Smooth muscle cell (in vitro differentiated cells): ENCODE results near the gene CHST1. TPM values are rescaled to one million over a fixed set of nuclear protein-coding genes. Genes with fewer than 3 reads are reported as not detected.

ENCODE experiments used
- DNase-seq: peaks from one replicate; lab custom pipeline; 2025; ENCODE audit not compliant: unreplicated experiment; lab: John Stamatoyannopoulos, UW
- H2AFZ ChIP-seq: fragments of 200-600 bp; sonication (generic); 2 replicates; pipeline ENCODE4 v1.6.0; 2016; ENCODE audit warnings: antibody characterized with exemption, low read depth, mild to moderate bottlenecking
- H3F3A ChIP-seq: fragments of 200-600 bp; sonication (generic); 2 replicates; pipeline ENCODE4 v1.6.0; 2017; ENCODE audit warnings: antibody characterized with exemption, low read depth
- H3K27ac ChIP-seq: fragments of 200-600 bp; sonication (generic); 2 replicates; pipeline ENCODE4 v1.5.1; 2016; ENCODE audit warnings: low read depth, mild to moderate bottlenecking
- H3K27me3 ChIP-seq: fragments of 200-600 bp; sonication (generic); 2 replicates; pipeline ENCODE4 v1.6.1; 2016; ENCODE audit warnings: low read depth, mild to moderate bottlenecking
- H3K36me3 ChIP-seq: fragments of 200-600 bp; sonication (generic); 2 replicates; pipeline ENCODE4 v1.5.1; 2016; ENCODE audit warnings: low read depth
- H3K4me1 ChIP-seq: fragments of 200-600 bp; sonication (generic); 2 replicates; pipeline ENCODE4 v1.5.1; 2016; ENCODE audit warnings: low read depth
- H3K4me2 ChIP-seq: fragments of 200-600 bp; sonication (generic); 2 replicates; pipeline ENCODE4 v1.6.0; 2016; ENCODE audit warnings: mild to moderate bottlenecking
- H3K4me3 ChIP-seq: fragments of 200-600 bp; sonication (generic); 2 replicates; pipeline ENCODE4 v1.5.1; 2016; ENCODE audit warnings: mild to moderate bottlenecking
- H3K79me2 ChIP-seq: fragments of 200-600 bp; sonication (generic); 2 replicates; pipeline ENCODE4 v1.6.0; 2016; ENCODE audit warnings: low read depth, mild to moderate bottlenecking
- H3K9ac ChIP-seq: fragments of 200-600 bp; sonication (generic); 2 replicates; pipeline ENCODE4 v1.6.0; 2016; ENCODE audit warnings: low read depth
- H3K9me3 ChIP-seq: fragments of 200-600 bp; sonication (generic); replicated peaks from 2 replicates; pipeline ENCODE4 v1.5.1; 2016; ENCODE audit warnings: low read depth
- H4K20me1 ChIP-seq: fragments of 200-600 bp; sonication (generic); 2 replicates; pipeline ENCODE4 v1.6.0; 2016; ENCODE audit warnings: low read depth
- WGBS: methylation state at CpG from one replicate; pipeline ENCODE4 v1.1.7; 2016; ENCODE audit warnings: low lambda C conversion rate; 5-methylcytosine and 5-hydroxymethylcytosine counted together
- polyA plus RNA-seq: library from polyadenylated mRNA; unstranded; fragments of >200 nt; fragmentation: Nextera tagmentation; extraction: Ambion mirVana; gene quantifications from 2 replicates; pipeline ENCODE4 v1.2.1, GENCODE V29; 2016
- total RNA-seq: library from RNA; depleted of rRNA; stranded (reverse); fragments of >200 nt; gene quantifications from 2 replicates; pipeline ENCODE4 v1.2.3, GENCODE V29; 2014
- TF ChIP-seq, protein P1 (sequence below): fragments of 200-600 bp; sonication (generic); IDR thresholded peaks from 2 replicates; pipeline ENCODE4 v1.5.1; 2017; ENCODE audit warnings: borderline replicate concordance, mild to moderate bottlenecking, antibody characterized with exemption; ENCODE audit not compliant: insufficient read depth, poor library complexity, severe bottlenecking

The CHST1 gene
- total and polyA plus RNA-seq, 2 experiments from 2014 or later, result 3.8 to 15.9 TPM

- Histone ChIP-seq H3K4me1 (peaks cover 26% of the 10 kb centered on the region), H3K4me3 (peak overlapping the region; percentile 79), H3F3A (peaks cover 2% of the 10 kb centered on the region), H3K79me2 (no peaks in the 10 kb centered on the region), H3K9me3 (no peaks in the 10 kb centered on the region), H3K36me3 (no peaks in the 10 kb centered on the region), H2AFZ (no peak overlapping the region), H3K27me3 (peaks cover 4% of the 10 kb centered on the region), H3K9ac (no peak overlapping the region), H3K4me2 (peak overlapping the region; percentile 100), H4K20me1 (no peaks in the 10 kb centered on the region), H3K27ac (no peak overlapping the region)
- no peak for DNase-seq
- WGBS, result 43% methylated on average over 9 of the region's 10 CpGs
- TF ChIP-seq, protein P1, sequence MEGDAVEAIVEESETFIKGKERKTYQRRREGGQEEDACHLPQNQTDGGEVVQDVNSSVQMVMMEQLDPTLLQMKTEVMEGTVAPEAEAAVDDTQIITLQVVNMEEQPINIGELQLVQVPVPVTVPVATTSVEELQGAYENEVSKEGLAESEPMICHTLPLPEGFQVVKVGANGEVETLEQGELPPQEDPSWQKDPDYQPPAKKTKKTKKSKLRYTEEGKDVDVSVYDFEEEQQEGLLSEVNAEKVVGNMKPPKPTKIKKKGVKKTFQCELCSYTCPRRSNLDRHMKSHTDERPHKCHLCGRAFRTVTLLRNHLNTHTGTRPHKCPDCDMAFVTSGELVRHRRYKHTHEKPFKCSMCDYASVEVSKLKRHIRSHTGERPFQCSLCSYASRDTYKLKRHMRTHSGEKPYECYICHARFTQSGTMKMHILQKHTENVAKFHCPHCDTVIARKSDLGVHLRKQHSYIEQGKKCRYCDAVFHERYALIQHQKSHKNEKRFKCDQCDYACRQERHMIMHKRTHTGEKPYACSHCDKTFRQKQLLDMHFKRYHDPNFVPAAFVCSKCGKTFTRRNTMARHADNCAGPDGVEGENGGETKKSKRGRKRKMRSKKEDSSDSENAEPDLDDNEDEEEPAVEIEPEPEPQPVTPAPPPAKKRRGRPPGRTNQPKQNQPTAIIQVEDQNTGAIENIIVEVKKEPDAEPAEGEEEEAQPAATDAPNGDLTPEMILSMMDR, result no peak
These were observed 668 bp upstream of the CHST1 start for GRCh38 chr11:45665933-45666647.

- H3K27ac ChIP-seq, result no peak overlapping the region
- peak overlapping the region; percentile 78 for H3K9ac ChIP-seq
- no peaks in the 10 kb centered on the region for H3K79me2 ChIP-seq
- H4K20me1 ChIP-seq, result no peaks in the 10 kb centered on the region
- WGBS, result 3% methylated on average over 35 of the region's 76 CpGs
- no peaks in the 10 kb centered on the region for H3K9me3 ChIP-seq
- peak overlapping the region; percentile 100 for H3K4me2 ChIP-seq
- H2AFZ ChIP-seq, result peak overlapping the region; percentile 64
- TF ChIP-seq, protein P1, result no peak
- no peaks in the 10 kb centered on the region for H3K36me3 ChIP-seq
- H3K27me3 ChIP-seq, result peaks cover 4% of the 10 kb centered on the region
- H3F3A ChIP-seq, result peaks cover 2% of the 10 kb centered on the region
- no peak for DNase-seq
- H3K4me3 ChIP-seq, result peak overlapping the region; percentile 79
- peaks cover 36% of the 10 kb centered on the region for H3K4me1 ChIP-seq
These were observed 831 bp downstream of the CHST1 start for GRCh38 chr11:45664376-45665205.

- Histone ChIP-seq H3K27me3 (peaks cover 4% of the 10 kb centered on the region), H3K27ac (peak overlapping the region; percentile 86), H2AFZ (no peak overlapping the region), H3K4me1 (peaks cover 40% of the 10 kb centered on the region), H3K79me2 (no peaks in the 10 kb centered on the region), H3K4me2 (peak overlapping the region; percentile 100), H3K9ac (peak overlapping the region; percentile 78), H3K36me3 (no peaks in the 10 kb centered on the region), H4K20me1 (no peaks in the 10 kb centered on the region), H3F3A (peaks cover 2% of the 10 kb centered on the region), H3K9me3 (no peaks in the 10 kb centered on the region), H3K4me3 (peak overlapping the region; percentile 79)
- DNase-seq, result no peak
- WGBS, result 37% methylated on average over 13 of the region's 13 CpGs
- TF ChIP-seq, protein P1, result no peak
These were observed 1.7 kb downstream of the CHST1 start for GRCh38 chr11:45663486-45664375.
